H1 (cell line): ENCODE data around the gene ZNF177. TPM values are rescaled to one million over a fixed set of nuclear protein-coding genes. Genes with fewer than 3 reads are reported as not detected.

ENCODE experiments used
- CTCF ChIA-PET: fragments of 300-600 bp; sonication (Branson Sonifier 250); formaldehyde crosslinking; loops from one replicate; lab custom pipeline; 2021; ENCODE audit not compliant: partially characterized antibody; lab: Charles Lee
- POLR2A ChIA-PET: fragments of 300-600 bp; sonication (Branson Sonifier 250); formaldehyde crosslinking; loops from one replicate; lab custom pipeline; 2021; ENCODE audit warnings: inconsistent platforms; ENCODE audit not compliant: partially characterized antibody; lab: Charles Lee
- DNase-seq, 2 experiments: peaks; one replicate each; pipeline versions ENCODE4 v3.0.0 to v3.0.0-alpha.2; 2010 to 2022; ENCODE audit warnings: low spot score in 2 of 2, low read depth in 1 of 2, mixed read lengths in 1 of 2
- FAIRE-seq: peaks from 2 replicates; lab custom pipeline; 2011; peaks lifted over from hg19 to GRCh38; lab: Jason Lieb, UNC
- H2AFZ ChIP-seq: 2 replicates; pipeline ENCODE4 v1.8.1; 2012; ENCODE audit warnings: low read length, inconsistent platforms
- H2AK5ac ChIP-seq: 2 replicates; pipeline ENCODE4 v1.6.1; 2013; ENCODE audit warnings: low read depth, low read length
- H2BK120ac ChIP-seq: replicated peaks from 2 replicates; pipeline ENCODE3; 2013; ENCODE audit warnings: low read depth, low read length, inconsistent platforms
- H2BK12ac ChIP-seq: 2 replicates; pipeline ENCODE4 v1.6.1; 2013; ENCODE audit warnings: low read depth, low read length
- H2BK15ac ChIP-seq: 2 replicates; pipeline ENCODE4 v1.6.1; 2013; ENCODE audit warnings: low read length
- H2BK20ac ChIP-seq: 2 replicates; pipeline ENCODE4 v1.6.1; 2013; ENCODE audit warnings: low read length
- H2BK5ac ChIP-seq: 2 replicates; pipeline ENCODE4 v1.6.1; 2013; ENCODE audit warnings: low read depth, low read length
- H3K14ac ChIP-seq: 2 replicates; pipeline ENCODE4 v1.6.1; 2013; ENCODE audit warnings: inconsistent platforms; ENCODE audit not compliant: insufficient read length
- H3K18ac ChIP-seq: 2 replicates; pipeline ENCODE4 v1.6.1; 2013; ENCODE audit warnings: low read length; ENCODE audit errors: extremely low read depth
- H3K23ac ChIP-seq: 2 replicates; pipeline ENCODE4 v1.6.1; 2013; ENCODE audit warnings: inconsistent platforms; ENCODE audit not compliant: insufficient read length
- H3K23me2 ChIP-seq: 2 replicates; pipeline ENCODE4 v1.6.1; 2013; ENCODE audit warnings: low read depth, low read length
- H3K27ac ChIP-seq: 2 replicates; pipeline ENCODE4 v1.6.1; 2011; ENCODE audit warnings: low read depth, low read length, inconsistent platforms
- H3K27me3 ChIP-seq, 4 experiments: replicated peaks in 1 of 4; 1 replicate in 1 of 4; 2 replicates in 3 of 4; pipeline versions ENCODE4 v1.6.1 to v1.8.1; 2011 to 2013; ENCODE audit warnings: low read length in 3 of 4, mild to moderate bottlenecking in 3 of 4, inconsistent platforms in 2 of 4, mixed read lengths in 2 of 4, moderate library complexity in 1 of 4; ENCODE audit not compliant: control insufficient read depth in 3 of 4, insufficient read depth in 3 of 4; ENCODE audit errors: extremely low read depth in 1 of 4
- H3K36me3 ChIP-seq, 4 experiments: 2 replicates each; pipeline versions ENCODE4 v1.6.1 to v1.8.1; 2011 to 2013; ENCODE audit warnings: mild to moderate bottlenecking in 4 of 4, low read length in 3 of 4, moderate library complexity in 2 of 4, control low read depth in 1 of 4, inconsistent platforms in 1 of 4; ENCODE audit not compliant: insufficient read depth in 4 of 4, control insufficient read depth in 2 of 4
- H3K4ac ChIP-seq: replicated peaks from 2 replicates; pipeline ENCODE3; 2013; ENCODE audit warnings: low read length, low read depth, mixed read lengths, inconsistent platforms; ENCODE audit not compliant: insufficient read length
- H3K4me1 ChIP-seq, 4 experiments: replicated peaks in 1 of 4; 1 replicate in 1 of 4; 2 replicates in 3 of 4; pipeline versions ENCODE4 v1.6.1 to v1.8.1; 2011 to 2013; ENCODE audit warnings: low read length in 3 of 4, inconsistent platforms in 2 of 4, mixed read lengths in 1 of 4; ENCODE audit not compliant: insufficient read depth in 4 of 4, control insufficient read depth in 3 of 4
- H3K4me2 ChIP-seq, 2 experiments: 2 replicates each; pipeline versions ENCODE4 v1.6.1 to v1.8.1; 2011 to 2013; ENCODE audit warnings: low read depth in 2 of 2, low read length in 2 of 2, control low read depth in 1 of 2, inconsistent platforms in 1 of 2, mild to moderate bottlenecking in 1 of 2; ENCODE audit not compliant: insufficient read depth in 1 of 2
- H3K4me3 ChIP-seq, 4 experiments: fragments of 200-600, 300-600 bp in 1 of 4; sonication (generic), shearing (Covaris generic), sonication (Bioruptor Twin) in 1 of 4; 2 replicates each; pipeline versions ENCODE4 v1.5.1 to v1.8.1; 2011 to 2016; ENCODE audit warnings: low read length in 4 of 4, low read depth in 3 of 4, control low read depth in 2 of 4, inconsistent platforms in 2 of 4, mild to moderate bottlenecking in 2 of 4, mixed read lengths in 1 of 4, moderate library complexity in 1 of 4; ENCODE audit not compliant: insufficient read depth in 2 of 4; ENCODE audit errors: extremely low read depth in 1 of 4
- H3K56ac ChIP-seq: replicated peaks from 2 replicates; pipeline ENCODE3; 2013; ENCODE audit warnings: low read depth, mild to moderate bottlenecking, mixed read lengths, low read length, inconsistent platforms; ENCODE audit not compliant: insufficient read length
- H3K79me1 ChIP-seq: 2 replicates; pipeline ENCODE4 v1.6.1; 2013; ENCODE audit warnings: low read depth, low read length, control low read depth
- H3K79me2 ChIP-seq, 2 experiments: 2 replicates each; pipeline versions ENCODE4 v1.6.1 to v1.8.1; 2012 to 2013; ENCODE audit warnings: low read length in 2 of 2, mild to moderate bottlenecking in 2 of 2, inconsistent platforms in 1 of 2; ENCODE audit not compliant: insufficient read depth in 2 of 2, control insufficient read depth in 1 of 2
- H3K9ac ChIP-seq, 4 experiments: replicated peaks in 1 of 4; 1 replicate in 1 of 4; 2 replicates in 3 of 4; pipeline versions ENCODE4 v1.6.1 to v1.8.1; 2011 to 2013; ENCODE audit warnings: low read depth in 3 of 4, low read length in 3 of 4, control low read depth in 2 of 4, mild to moderate bottlenecking in 2 of 4, moderate library complexity in 2 of 4, inconsistent platforms in 1 of 4; ENCODE audit errors: extremely low read depth in 1 of 4
- H3K9me3 ChIP-seq, 2 experiments: 2 replicates each; pipeline versions ENCODE4 v1.6.1 to v1.8.1; 2012 to 2013; ENCODE audit warnings: mild to moderate bottlenecking in 2 of 2, moderate library complexity in 2 of 2, control low read depth in 1 of 2, inconsistent platforms in 1 of 2, low read depth in 1 of 2, low read length in 1 of 2, mixed read lengths in 1 of 2; ENCODE audit not compliant: insufficient read depth in 2 of 2
- H4K20me1 ChIP-seq, 2 experiments: replicated peaks in 1 of 2; 2 replicates each; pipeline versions ENCODE3 to v1.8.1; 2011 to 2013; ENCODE audit warnings: inconsistent platforms in 2 of 2, low read length in 2 of 2, mild to moderate bottlenecking in 1 of 2; ENCODE audit not compliant: insufficient read depth in 2 of 2, control insufficient read depth in 1 of 2
- H4K5ac ChIP-seq: 2 replicates; pipeline ENCODE4 v1.6.1; 2013; ENCODE audit warnings: low read length, low read depth, mixed read lengths, inconsistent platforms; ENCODE audit not compliant: insufficient read length
- H4K8ac ChIP-seq: 2 replicates; pipeline ENCODE4 v1.8.0; 2013; ENCODE audit warnings: mild to moderate bottlenecking, moderate library complexity, low read length, inconsistent platforms; ENCODE audit not compliant: insufficient read depth; ENCODE audit errors: extremely low read depth
- H4K91ac ChIP-seq: replicated peaks from 2 replicates; pipeline ENCODE3; 2013; ENCODE audit warnings: low read length, mixed read lengths, inconsistent platforms; ENCODE audit not compliant: insufficient read length
- ZNF274 ChIP-seq: IDR thresholded peaks from 2 replicates; pipeline ENCODE4 v1.7.0; 2012; ENCODE audit warnings: low read length, borderline replicate concordance; ENCODE audit errors: extremely low read depth
- WGBS, 2 experiments: shearing (Covaris generic) in 1 of 2; methylation state at CpG; one replicate each; pipeline versions ENCODE4 v1.1.6 to v1.1.7; 2013 to 2015; ENCODE audit warnings: low lambda C conversion rate in 2 of 2, mixed read lengths in 2 of 2, inconsistent platforms in 1 of 2, low coverage in 1 of 2, missing lambda C conversion rate in 1 of 2; ENCODE audit not compliant: insufficient replicate concordance in 2 of 2, insufficient coverage in 1 of 2, insufficient read length in 1 of 2; ENCODE audit errors: extremely low coverage in 1 of 2, missing lambda C conversion rate in 1 of 2; 5-methylcytosine and 5-hydroxymethylcytosine counted together
- polyA plus RNA-seq, 7 experiments: library from polyadenylated mRNA; depleted of rRNA in 3 of 7; stranded (reverse) in 5 of 7; unstranded in 2 of 7; fragments of >200 nt in 5 of 7; fragments of 200-250 nt in 2 of 7; gene quantifications; 1 replicate in 5 of 7; 2 replicates in 1 of 7; 4 replicates in 1 of 7; pipeline versions ENCODE4 v1.2.1 to v1.2.3, GENCODE V29; 2011 to 2013; ENCODE audit warnings: missing spikeins in 2 of 7, mixed read lengths in 2 of 7
- total RNA-seq: library from RNA; stranded (reverse); fragmentation: NEBNext Ultra II Directional; extraction: Animal tissue kit (Norgen Biotek cat#: 25700); gene quantifications from 2 replicates; pipeline ENCODE4 v1.2.1, GENCODE V29; 2021

ZNF177 gene
- total and polyA plus RNA-seq, 2 of the 8 experiments (the other 6 are each of a cell fraction or from before 2014, with no cell fraction given), result 3.1 to 5.9 TPM

GRCh38 chr19:9352505-9352904, 10.3 kb upstream of the ZNF177 start:
- Histone ChIP-seq H3K27me3 (no peaks in the 10 kb centered on the region), H4K8ac (no peak overlapping the region), H3K4me2 (no peak overlapping the region), H3K79me1 (no peaks in the 10 kb centered on the region)
- WGBS, 2 experiments, result 91% methylated on average over 2 of the region's 2 CpGs; no CpG with 5 or more reads in 1 of the 2 experiments
- TF ChIP-seq ZNF274, result no peak
- TF ChIP-seq, all 59 proteins: peak for 0
- Histone ChIP-seq H3K4ac (no peak overlapping the region), H3K4me1 (no peaks in the 10 kb centered on the region), H3K79me2 (no peaks in the 10 kb centered on the region), H4K20me1 (no peaks in the 10 kb centered on the region), H3K9ac (no peak overlapping the region), H3K23me2 (no peaks in the 10 kb centered on the region), H3K4me3 (no peak overlapping the region), H3K56ac (no peak overlapping the region), H2BK120ac (no peak overlapping the region), H3K36me3 (peaks cover 0 to 25% (median 0%) of the 10 kb centered on the region in 4 experiments; a peak in 3 of 8 replicates), H2AFZ (no peak overlapping the region), H4K5ac (no peak overlapping the region), H2AK5ac (no peak overlapping the region), H3K27ac (no peak overlapping the region), H4K91ac (no peak overlapping the region), H3K18ac (no peak overlapping the region), H2BK20ac (no peak overlapping the region), H3K23ac (no peak overlapping the region), H3K14ac (no peak overlapping the region), H3K9me3 (peaks cover 38 to 50% of the 10 kb centered on the region in 2 experiments), H2BK5ac (no peak overlapping the region), H2BK12ac (no peak overlapping the region), H2BK15ac (no peak overlapping the region)
- CTCF ChIA-PET, result no interaction called here
- DNase-seq, result no peak
- POLR2A ChIA-PET, result no interaction called here
- no peak for FAIRE-seq
